Hepatocyte (in vitro differentiated cells): ENCODE data around the gene PAPPA. TPM values are rescaled to one million over a fixed set of nuclear protein-coding genes. Genes with fewer than 3 reads are reported as not detected.

Experiments
- DNase-seq: peaks from one replicate; pipeline ENCODE4 v3.0.0-alpha.2; 2016; ENCODE audit warnings: low spot score
- H2AFZ ChIP-seq: fragments of 200-600 bp; sonication (generic); 2 replicates; pipeline ENCODE4 v1.6.0; 2016; ENCODE audit warnings: antibody characterized with exemption, mild to moderate bottlenecking
- H3K27ac ChIP-seq: fragments of 200-600 bp; sonication (generic); 2 replicates; pipeline ENCODE4 v1.5.1; 2016; ENCODE audit warnings: mild to moderate bottlenecking
- H3K27me3 ChIP-seq: fragments of 200-600 bp; sonication (generic); 2 replicates; pipeline ENCODE4 v1.6.1; 2016
- H3K36me3 ChIP-seq: fragments of 200-600 bp; sonication (generic); replicated peaks from 2 replicates; pipeline ENCODE4 v1.5.1; 2016; ENCODE audit warnings: low read depth; ENCODE audit not compliant: insufficient read depth
- H3K4me1 ChIP-seq: fragments of 200-600 bp; sonication (generic); 2 replicates; pipeline ENCODE4 v1.5.1; 2016; ENCODE audit warnings: mild to moderate bottlenecking, moderate library complexity; ENCODE audit not compliant: insufficient read depth
- H3K4me2 ChIP-seq: fragments of 200-600 bp; sonication (generic); 2 replicates; pipeline ENCODE4 v1.6.0; 2016
- H3K4me3 ChIP-seq: fragments of 200-600 bp; sonication (generic); 2 replicates; pipeline ENCODE4 v1.5.1; 2016; ENCODE audit warnings: mild to moderate bottlenecking
- H3K79me2 ChIP-seq: fragments of 200-600 bp; sonication (generic); 2 replicates; pipeline ENCODE4 v1.6.0; 2017; ENCODE audit warnings: mild to moderate bottlenecking
- H3K9me2 ChIP-seq: fragments of 200-600 bp; sonication (generic); replicated peaks from 2 replicates; pipeline ENCODE4 v1.6.0; 2017; ENCODE audit warnings: mild to moderate bottlenecking; ENCODE audit not compliant: insufficient read depth
- H3K9me3 ChIP-seq: fragments of 200-600 bp; sonication (generic); 2 replicates; pipeline ENCODE4 v1.5.1; 2016; ENCODE audit warnings: low read depth, mild to moderate bottlenecking
- H4K20me1 ChIP-seq: fragments of 200-600 bp; sonication (generic); 2 replicates; pipeline ENCODE4 v1.6.0; 2016; ENCODE audit warnings: mild to moderate bottlenecking; ENCODE audit not compliant: insufficient read depth, poor library complexity, severe bottlenecking
- CTCF ChIP-seq: fragments of 200-600 bp; sonication (generic); IDR thresholded peaks from 2 replicates; pipeline ENCODE4 v1.5.1; 2016; ENCODE audit warnings: antibody characterized with exemption, mild to moderate bottlenecking; ENCODE audit not compliant: poor library complexity
- EZH2 ChIP-seq: fragments of 200-600 bp; sonication (generic); IDR thresholded peaks from 2 replicates; pipeline ENCODE4 v1.6.1; 2016; ENCODE audit warnings: antibody characterized with exemption, mild to moderate bottlenecking, borderline replicate concordance
- EZH2phosphoT487 ChIP-seq: fragments of 200-600 bp; sonication (generic); IDR thresholded peaks from one replicate; pipeline ENCODE4 v1.6.1; 2018; ENCODE audit warnings: antibody characterized with exemption, mild to moderate bottlenecking, low read depth, moderate library complexity; ENCODE audit not compliant: unreplicated experiment, severe bottlenecking
- WGBS: methylation state at CpG from one replicate; pipeline ENCODE4 v1.1.6; 2016; ENCODE audit warnings: low lambda C conversion rate; ENCODE audit errors: missing lambda C conversion rate; 5-methylcytosine and 5-hydroxymethylcytosine counted together
- polyA plus RNA-seq: library from polyadenylated mRNA; unstranded; fragments of >200 nt; fragmentation: Nextera tagmentation; extraction: Ambion mirVana; gene quantifications from 2 replicates; pipeline ENCODE4 v1.2.1, GENCODE V29; 2016
- total RNA-seq: library from RNA; depleted of rRNA; stranded (reverse); fragments of >200 nt; gene quantifications from 2 replicates; pipeline ENCODE4 v1.2.3, GENCODE V29; 2014

PAPPA gene
- total and polyA plus RNA-seq, 2 experiments from 2014 or later: 2.8 to 12.3 TPM

- H3K9me2 ChIP-seq: no peaks in the 10 kb centered on the region
- peaks cover 8% of the 10 kb centered on the region for H3K4me1 ChIP-seq
- H3K27ac ChIP-seq: no peak overlapping the region
- H3K27me3 ChIP-seq: no peaks in the 10 kb centered on the region
- peak overlapping the region; percentile 1 for H3K4me2 ChIP-seq
- no peaks in the 10 kb centered on the region for H3K79me2 ChIP-seq
- H3K9me3 ChIP-seq: no peaks in the 10 kb centered on the region
- peak; percentile 26 for DNase-seq
- H2AFZ ChIP-seq: no peak overlapping the region
- TF ChIP-seq EZH2phosphoT487 (no peak), EZH2 (no peak), CTCF (no peak)
- no peaks in the 10 kb centered on the region for H3K36me3 ChIP-seq
- no peak overlapping the region for H3K4me3 ChIP-seq
- 23% methylated on average over 2 of the region's 2 CpGs for WGBS
- H4K20me1 ChIP-seq: no peaks in the 10 kb centered on the region
Observed at GRCh38 chr9:116337015-116337414, 183.4 kb downstream of the PAPPA start.

- no peak overlapping the region for H3K27ac ChIP-seq
- no peaks in the 10 kb centered on the region for H4K20me1 ChIP-seq
- no peak for TF ChIP-seq EZH2
- TF ChIP-seq EZH2phosphoT487: no peak
- TF ChIP-seq CTCF: no peak
- no peaks in the 10 kb centered on the region for H3K27me3 ChIP-seq
- DNase-seq: no peak
- WGBS: 68% methylated on average over 1 of the region's 1 CpG
- no peak overlapping the region for H2AFZ ChIP-seq
- H3K36me3 ChIP-seq: no peaks in the 10 kb centered on the region
- no peaks in the 10 kb centered on the region for H3K79me2 ChIP-seq
- H3K4me2 ChIP-seq: no peak overlapping the region
- no peaks in the 10 kb centered on the region for H3K9me2 ChIP-seq
- H3K9me3 ChIP-seq: no peaks in the 10 kb centered on the region
- H3K4me3 ChIP-seq: no peak overlapping the region
- H3K4me1 ChIP-seq: peaks cover 8% of the 10 kb centered on the region
Observed at GRCh38 chr9:116340270-116340669, 186.7 kb downstream of the PAPPA start.

- Histone ChIP-seq H3K9me2 (no peaks in the 10 kb centered on the region), H3K4me3 (no peak overlapping the region)
- WGBS: 39% methylated on average over 1 of the region's 1 CpG
Observed at GRCh38 chr9:116342061-116342460, 188.5 kb downstream of the PAPPA start.

More at GRCh38 chr9:116342061-116342460, 188.5 kb downstream of the PAPPA start:
- Histone ChIP-seq H3K4me1 (peaks cover 10% of the 10 kb centered on the region), H3K79me2 (no peaks in the 10 kb centered on the region), H3K27me3 (no peaks in the 10 kb centered on the region), H3K27ac (no peak overlapping the region), H3K36me3 (no peaks in the 10 kb centered on the region), H2AFZ (no peak overlapping the region), H4K20me1 (no peaks in the 10 kb centered on the region), H3K4me2 (no peak overlapping the region), H3K9me3 (no peaks in the 10 kb centered on the region)
- no peak for TF ChIP-seq EZH2
- no peak for TF ChIP-seq CTCF
- no peak for TF ChIP-seq EZH2phosphoT487
- no peak for DNase-seq
